Ishikawa (cell line): ENCODE results near the gene MDM4.

Experiments used
- CREB1 ChIP-seq: IDR thresholded peaks from 2 replicates; pipeline ENCODE4 v1.6.1; 2012; ENCODE audit warnings: low read depth
- EP300 ChIP-seq: IDR thresholded peaks from 2 replicates; pipeline ENCODE4 v1.6.1; 2012; ENCODE audit warnings: borderline replicate concordance
- NFIC ChIP-seq: IDR thresholded peaks from 2 replicates; pipeline ENCODE4 v1.6.1; 2012
- RAD21 ChIP-seq: IDR thresholded peaks from 2 replicates; pipeline ENCODE4 v1.6.1; 2012; ENCODE audit warnings: low read depth
- REST ChIP-seq: IDR thresholded peaks from 2 replicates; pipeline ENCODE4 v1.6.1; 2012; ENCODE audit warnings: low read depth, mild to moderate bottlenecking
- TCF12 ChIP-seq: IDR thresholded peaks from 2 replicates; pipeline ENCODE4 v1.6.1; 2012; ENCODE audit warnings: low read depth
- YY1 ChIP-seq: IDR thresholded peaks from 2 replicates; pipeline ENCODE4 v1.6.1; 2012; ENCODE audit warnings: low read depth
- ZBTB7A ChIP-seq: IDR thresholded peaks from 2 replicates; pipeline ENCODE4 v1.6.1; 2012; ENCODE audit warnings: low read depth

GRCh38 chr1:204532832-204533231 lies 16.6 kb downstream of the MDM4 start:
- no peak for TF ChIP-seq YY1
- no peak for TF ChIP-seq CREB1
- no peak for TF ChIP-seq EP300
- no peak for TF ChIP-seq ZBTB7A
- no peak for TF ChIP-seq NFIC
- TF ChIP-seq RAD21: no peak
- TF ChIP-seq TCF12: no peak
- TF ChIP-seq REST: no peak
